Stimulated activated naive CD4-positive, alpha-beta T cell (primary cell): ENCODE measurements around the gene PDE9A.
A peak's percentile ranks its signal among the peaks of the same experiment; 100 is the strongest.
"Not testable (repeated sequence)": the region's sequence is repeated elsewhere in the genome, so short reads cannot be mapped to it uniquely, and the experiment has no call there.

Experiments
- DNase-seq, 6 experiments: peaks; one replicate each; lab custom pipeline; 2025; lab: John Stamatoyannopoulos, UW

PDE9A gene

GRCh38 chr21:42799516-42799915 lies 146.1 kb downstream of the PDE9A start:
- no peak for DNase-seq

- no peak for DNase-seq
These were observed 146.5 kb downstream of the PDE9A start for GRCh38 chr21:42799948-42800347.

GRCh38 chr21:42801616-42802015 lies 148.2 kb downstream of the PDE9A start:
- DNase-seq: not testable (repeated sequence)

GRCh38 chr21:42806509-42807140 lies 153.2 kb downstream of the PDE9A start:
- no peak for DNase-seq

GRCh38 chr21:42807293-42807895 lies 154.0 kb downstream of the PDE9A start:
- not testable (repeated sequence) for DNase-seq

- DNase-seq: no peak
These were observed 154.7 kb downstream of the PDE9A start for GRCh38 chr21:42807938-42808613.

- DNase-seq: no peak
These were observed 155.8 kb downstream of the PDE9A start for GRCh38 chr21:42809171-42809570.

- no peak for DNase-seq
These were observed 156.4 kb downstream of the PDE9A start for GRCh38 chr21:42809577-42810475.

GRCh38 chr21:42811960-42812359 lies 158.5 kb downstream of the PDE9A start:
- DNase-seq: no peak

- not testable (repeated sequence) for DNase-seq
These were observed 159.3 kb downstream of the PDE9A start for GRCh38 chr21:42812528-42813241.

GRCh38 chr21:42815217-42815616 lies 161.8 kb downstream of the PDE9A start:
- DNase-seq: no peak

GRCh38 chr21:42818328-42818749 lies 164.9 kb downstream of the PDE9A start:
- peak; percentile 29 to 70 (median 45) for DNase-seq

GRCh38 chr21:42819861-42820615 lies 166.6 kb downstream of the PDE9A start:
- no peak for DNase-seq

- DNase-seq: no peak
These were observed 167.4 kb downstream of the PDE9A start for GRCh38 chr21:42820616-42821465.
